Osteocyte (in vitro differentiated cells): ENCODE results near the gene COX20. TPM values are rescaled to one million over a fixed set of nuclear protein-coding genes. Genes with fewer than 3 reads are reported as not detected.

ENCODE experiments used
- DNase-seq: peaks from one replicate; pipeline ENCODE4 v3.0.0; 2021; ENCODE audit warnings: mixed read lengths; ENCODE audit not compliant: unreplicated experiment; ENCODE audit errors: extremely low spot score
- H3K27ac Mint-ChIP-seq: one replicate; pipeline ENCODE4 v1.8.0; 2021; ENCODE audit warnings: mild to moderate bottlenecking, mixed read lengths; ENCODE audit not compliant: unreplicated experiment
- H3K27me3 Mint-ChIP-seq: one replicate; pipeline ENCODE4 v1.8.0; 2021; ENCODE audit warnings: mixed read lengths; ENCODE audit not compliant: unreplicated experiment
- H3K36me3 Mint-ChIP-seq: one replicate; pipeline ENCODE4 v1.8.0; 2021; ENCODE audit warnings: mixed read lengths; ENCODE audit not compliant: unreplicated experiment
- H3K4me1 Mint-ChIP-seq: one replicate; pipeline ENCODE4 v1.8.0; 2021; ENCODE audit warnings: mixed read lengths; ENCODE audit not compliant: unreplicated experiment
- H3K4me3 Mint-ChIP-seq: one replicate; pipeline ENCODE4 v1.8.0; 2021; ENCODE audit warnings: mild to moderate bottlenecking, moderate library complexity, mixed read lengths; ENCODE audit not compliant: unreplicated experiment
- H3K9me3 Mint-ChIP-seq: one replicate; pipeline ENCODE4 v1.8.0; 2021; ENCODE audit warnings: mixed read lengths; ENCODE audit not compliant: unreplicated experiment
- total RNA-seq: library from RNA; stranded (reverse); gene quantifications from 2 replicates; pipeline ENCODE4 v1.2.1, GENCODE V29; 2021
- TF ChIP-seq, protein P1 (sequence below): fragments of 200-600 bp; sonication (generic); IDR thresholded peaks from 2 replicates; pipeline ENCODE4 v1.5.0; 2021; ENCODE audit warnings: antibody characterized with exemption, mild to moderate bottlenecking, moderate library complexity

Gene COX20
- total RNA-seq, 1 donor from 2014 or later: 27.4 TPM

DNA sequence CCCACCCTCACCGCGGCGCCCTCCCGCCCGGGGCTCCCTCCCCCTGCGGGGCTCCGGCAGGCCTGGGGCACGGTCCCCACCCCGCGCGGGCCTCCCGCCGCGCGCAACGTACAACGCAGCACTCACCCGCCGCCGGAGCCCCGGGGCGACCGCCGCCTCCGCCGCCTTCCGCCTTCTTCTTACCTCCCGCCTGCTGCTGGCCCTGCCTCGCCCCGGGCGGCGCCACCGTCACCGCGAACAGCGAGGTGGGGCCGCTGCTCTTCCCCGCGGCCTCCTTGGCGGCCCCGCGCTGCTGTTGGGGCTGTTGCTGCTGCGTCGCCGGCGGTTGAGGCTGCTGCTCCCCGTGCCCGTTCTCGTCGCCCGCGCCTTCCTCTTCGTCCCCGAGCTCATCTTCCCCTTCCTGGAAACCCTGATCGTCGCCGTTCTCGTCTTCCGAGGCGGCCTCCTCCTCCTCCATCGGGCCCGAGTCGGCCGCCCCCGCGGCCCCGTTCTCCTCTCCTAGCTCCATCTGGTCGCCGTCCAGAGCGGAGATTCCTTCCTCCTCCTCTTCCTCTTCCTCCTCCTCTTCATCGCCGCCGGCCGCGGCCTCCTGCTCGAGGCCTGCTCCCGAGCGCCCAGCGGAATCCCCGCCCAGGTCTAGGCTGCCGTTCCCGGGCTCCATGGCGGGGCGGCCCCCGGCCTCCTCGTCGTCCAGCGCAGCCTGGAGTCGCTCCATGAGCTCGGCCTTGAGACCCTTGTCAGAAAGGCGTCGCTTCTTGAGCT, 28.2 kb downstream of the COX20 start:
- DNase-seq: no peak
- Mint-ChIP-seq H3K27me3 (no peaks in the 10 kb centered on the region), H3K36me3 (peaks cover 23% of the 10 kb centered on the region), H3K4me3 (peak overlapping the region; percentile 90), H3K9me3 (no peaks in the 10 kb centered on the region), H3K27ac (peak overlapping the region; percentile 98), H3K4me1 (peaks cover 54% of the 10 kb centered on the region)
- TF ChIP-seq, protein P1, sequence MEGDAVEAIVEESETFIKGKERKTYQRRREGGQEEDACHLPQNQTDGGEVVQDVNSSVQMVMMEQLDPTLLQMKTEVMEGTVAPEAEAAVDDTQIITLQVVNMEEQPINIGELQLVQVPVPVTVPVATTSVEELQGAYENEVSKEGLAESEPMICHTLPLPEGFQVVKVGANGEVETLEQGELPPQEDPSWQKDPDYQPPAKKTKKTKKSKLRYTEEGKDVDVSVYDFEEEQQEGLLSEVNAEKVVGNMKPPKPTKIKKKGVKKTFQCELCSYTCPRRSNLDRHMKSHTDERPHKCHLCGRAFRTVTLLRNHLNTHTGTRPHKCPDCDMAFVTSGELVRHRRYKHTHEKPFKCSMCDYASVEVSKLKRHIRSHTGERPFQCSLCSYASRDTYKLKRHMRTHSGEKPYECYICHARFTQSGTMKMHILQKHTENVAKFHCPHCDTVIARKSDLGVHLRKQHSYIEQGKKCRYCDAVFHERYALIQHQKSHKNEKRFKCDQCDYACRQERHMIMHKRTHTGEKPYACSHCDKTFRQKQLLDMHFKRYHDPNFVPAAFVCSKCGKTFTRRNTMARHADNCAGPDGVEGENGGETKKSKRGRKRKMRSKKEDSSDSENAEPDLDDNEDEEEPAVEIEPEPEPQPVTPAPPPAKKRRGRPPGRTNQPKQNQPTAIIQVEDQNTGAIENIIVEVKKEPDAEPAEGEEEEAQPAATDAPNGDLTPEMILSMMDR: no peak

DNA sequence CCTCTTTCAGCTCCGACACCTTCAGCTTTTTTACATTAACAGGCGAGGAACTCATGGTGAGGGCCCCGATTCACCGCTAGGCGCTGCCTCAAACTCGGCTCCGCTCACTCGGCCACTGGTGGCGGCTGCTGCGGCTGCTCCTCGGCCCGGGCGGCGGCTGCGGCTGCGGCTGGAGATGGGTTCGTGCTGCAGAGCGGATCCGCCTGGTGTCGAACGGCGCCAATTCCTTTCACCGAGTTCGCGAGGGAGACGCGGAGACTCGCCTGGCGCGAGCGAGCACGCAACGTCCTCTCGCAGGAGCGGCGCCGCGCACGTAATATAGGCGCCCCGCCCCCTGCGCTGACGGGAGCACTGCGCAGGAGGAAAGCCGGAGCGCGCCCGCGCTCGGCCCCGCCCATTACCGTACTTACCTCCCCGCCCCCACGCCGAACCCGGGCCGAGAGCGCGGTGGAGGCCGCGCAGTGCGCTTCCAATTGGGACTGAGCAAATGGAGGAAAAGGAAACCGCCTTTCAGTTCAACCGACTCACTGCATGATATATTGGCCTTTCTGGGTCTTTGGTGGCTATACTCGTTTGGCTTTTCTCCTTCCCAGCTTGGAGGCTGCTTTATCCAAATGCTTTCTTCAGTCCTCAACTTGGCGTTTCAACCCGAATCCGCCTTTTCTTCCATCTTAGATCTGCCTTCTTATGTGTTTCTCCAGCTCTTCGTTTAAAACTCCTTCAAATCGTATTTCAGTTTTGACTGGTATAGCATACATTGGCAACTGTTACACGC, 29.0 kb downstream of the COX20 start, which contains the start of gene HNRNPU:
HNRNPU (minus strand) TSS at position 291 of the 775 bp plus-strand sequence; CDS start at position 55, 236 bp downstream.
- peaks cover 16% of the 10 kb centered on the region for H3K36me3 Mint-ChIP-seq
- TF ChIP-seq, protein P1: peak; percentile 43
- H3K9me3 Mint-ChIP-seq: no peaks in the 10 kb centered on the region
- peak; percentile 99 for DNase-seq
- H3K27me3 Mint-ChIP-seq: no peaks in the 10 kb centered on the region
- peaks cover 48% of the 10 kb centered on the region for H3K4me1 Mint-ChIP-seq
- H3K4me3 Mint-ChIP-seq: peak within 1 kb of the TSS; percentile 90
- H3K27ac Mint-ChIP-seq: peak within 1 kb of the TSS; percentile 98

DNA sequence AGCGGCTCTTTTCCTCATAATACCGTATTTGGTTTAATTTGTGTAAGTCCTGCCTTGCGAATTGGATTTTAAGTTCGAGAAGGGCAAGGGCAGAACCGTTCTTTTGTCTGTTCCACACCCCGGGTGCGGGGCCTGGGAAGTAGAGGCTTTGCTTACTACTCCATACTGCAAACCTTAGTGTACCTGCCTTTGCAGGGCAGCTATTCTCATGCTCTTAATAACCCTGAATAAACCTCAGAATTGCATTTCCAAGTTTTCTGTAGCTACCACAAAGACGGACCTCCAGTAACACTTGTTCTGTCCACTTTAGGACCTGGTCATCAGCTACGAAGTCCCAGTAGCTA, 29.5 kb downstream of the COX20 start:
- no peak for DNase-seq
- Mint-ChIP-seq H3K27ac (peak overlapping the region; percentile 98), H3K9me3 (no peaks in the 10 kb centered on the region), H3K4me3 (peak overlapping the region; percentile 90), H3K27me3 (no peaks in the 10 kb centered on the region), H3K36me3 (peaks cover 14% of the 10 kb centered on the region), H3K4me1 (peaks cover 43% of the 10 kb centered on the region)
- TF ChIP-seq, protein P1: no peak

DNA sequence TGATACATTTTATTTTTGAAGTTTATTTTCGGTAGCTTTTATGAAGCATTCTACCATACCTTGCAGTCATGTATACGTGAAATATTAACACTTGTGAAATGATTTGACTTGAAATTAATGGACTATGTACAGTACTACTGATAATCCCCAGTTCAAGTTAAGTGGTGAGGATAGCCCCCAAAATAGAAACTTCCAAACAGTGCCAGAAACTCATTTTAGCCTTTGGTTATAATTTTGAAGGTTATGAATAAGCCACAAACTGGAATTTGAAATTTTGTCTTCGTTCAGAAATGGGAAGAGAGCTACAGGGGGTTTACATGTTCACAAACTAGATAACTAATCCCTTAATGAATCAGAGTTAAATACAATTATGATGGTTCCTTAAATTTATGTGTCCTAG, 30.4 kb downstream of the COX20 start:
- H3K9me3 Mint-ChIP-seq: no peaks in the 10 kb centered on the region
- H3K27me3 Mint-ChIP-seq: no peaks in the 10 kb centered on the region
- no peak for DNase-seq

More for the DNA sequence above, 30.4 kb downstream of the COX20 start:
- H3K36me3 Mint-ChIP-seq: peaks cover 8% of the 10 kb centered on the region
- TF ChIP-seq, protein P1: no peak
- H3K4me1 Mint-ChIP-seq: peaks cover 35% of the 10 kb centered on the region
- no peak overlapping the region for H3K4me3 Mint-ChIP-seq
- H3K27ac Mint-ChIP-seq: peak overlapping the region; percentile 98
